AG04449 (cell line): ENCODE data around the gene HAUS7.

Experiments
- CTCF ChIA-PET: fragments of 350-600 bp; formaldehyde crosslinking; extraction: SDS; loops from one replicate; lab custom pipeline; 2021; ENCODE audit warnings: antibody characterized with exemption; lab: Yijun Ruan, JAX
- POLR2A ChIA-PET: fragments of 400-600, 350-600 bp; formaldehyde crosslinking; extraction: SDS; loops from one replicate; lab custom pipeline; 2020; ENCODE audit warnings: antibody characterized with exemption, inconsistent platforms; lab: Yijun Ruan, JAX
- DNase-seq: peaks from one replicate; pipeline ENCODE4 v3.0.0-alpha.2; 2010; ENCODE audit warnings: low read depth, low spot score
- H3K4me3 ChIP-seq: 2 replicates; pipeline ENCODE4 v1.5.1; 2011; ENCODE audit warnings: low read depth, mild to moderate bottlenecking, control low read depth, low read length
- TF ChIP-seq, protein P1 (sequence below): IDR thresholded peaks from one replicate; pipeline ENCODE4 v1.5.1; 2011; ENCODE audit warnings: mild to moderate bottlenecking, moderate library complexity, low read length, control low read depth, inconsistent platforms; ENCODE audit not compliant: insufficient read depth; ENCODE audit errors: missing control alignments

HAUS7 gene

DNA sequence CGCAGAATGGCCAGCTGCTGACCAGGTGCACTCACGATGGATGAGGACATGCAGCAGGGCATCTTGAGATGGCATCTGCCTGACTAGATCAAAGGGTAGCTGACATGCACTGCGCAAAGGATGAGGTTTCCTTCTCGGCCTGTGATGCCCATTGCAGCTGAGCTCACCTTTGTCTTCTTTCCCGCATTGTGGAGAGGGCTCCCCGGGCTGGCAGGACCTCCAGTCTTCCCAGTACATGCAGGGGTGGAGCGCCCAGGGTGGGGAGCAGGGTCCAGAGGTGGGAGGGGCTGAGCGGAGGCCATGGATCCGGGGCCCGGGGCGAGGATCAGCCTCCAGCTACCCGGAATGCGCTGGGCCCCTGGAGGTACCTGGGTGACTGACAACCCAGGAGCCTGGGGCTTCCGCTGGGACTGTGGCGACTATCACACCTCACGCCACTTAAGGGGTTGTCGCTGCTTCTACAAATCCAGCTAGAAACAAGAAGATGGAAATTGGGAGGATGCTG, 36.5 kb downstream of the HAUS7 start:
- no peak for DNase-seq
- H3K4me3 ChIP-seq, result no peak overlapping the region
- CTCF ChIA-PET, result no interaction called here
- POLR2A ChIA-PET, result no interaction called here
- TF ChIP-seq, protein P1, sequence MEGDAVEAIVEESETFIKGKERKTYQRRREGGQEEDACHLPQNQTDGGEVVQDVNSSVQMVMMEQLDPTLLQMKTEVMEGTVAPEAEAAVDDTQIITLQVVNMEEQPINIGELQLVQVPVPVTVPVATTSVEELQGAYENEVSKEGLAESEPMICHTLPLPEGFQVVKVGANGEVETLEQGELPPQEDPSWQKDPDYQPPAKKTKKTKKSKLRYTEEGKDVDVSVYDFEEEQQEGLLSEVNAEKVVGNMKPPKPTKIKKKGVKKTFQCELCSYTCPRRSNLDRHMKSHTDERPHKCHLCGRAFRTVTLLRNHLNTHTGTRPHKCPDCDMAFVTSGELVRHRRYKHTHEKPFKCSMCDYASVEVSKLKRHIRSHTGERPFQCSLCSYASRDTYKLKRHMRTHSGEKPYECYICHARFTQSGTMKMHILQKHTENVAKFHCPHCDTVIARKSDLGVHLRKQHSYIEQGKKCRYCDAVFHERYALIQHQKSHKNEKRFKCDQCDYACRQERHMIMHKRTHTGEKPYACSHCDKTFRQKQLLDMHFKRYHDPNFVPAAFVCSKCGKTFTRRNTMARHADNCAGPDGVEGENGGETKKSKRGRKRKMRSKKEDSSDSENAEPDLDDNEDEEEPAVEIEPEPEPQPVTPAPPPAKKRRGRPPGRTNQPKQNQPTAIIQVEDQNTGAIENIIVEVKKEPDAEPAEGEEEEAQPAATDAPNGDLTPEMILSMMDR, result no peak

- no peak for DNase-seq
- ChIA-PET CTCF (no interaction called here), POLR2A (no interaction called here)
- TF ChIP-seq, protein P1, result no peak
- no peak overlapping the region for H3K4me3 ChIP-seq
These were observed 37.2 kb downstream of the HAUS7 start for GRCh38 chrX:153433161-153433680.

- DNase-seq, result no peak
- TF ChIP-seq, protein P1, result no peak
- CTCF ChIA-PET, result no interaction called here
- no peak overlapping the region for H3K4me3 ChIP-seq
- POLR2A ChIA-PET, result no interaction called here
These were observed 39.6 kb downstream of the HAUS7 start for GRCh38 chrX:153430796-153431195.

DNA sequence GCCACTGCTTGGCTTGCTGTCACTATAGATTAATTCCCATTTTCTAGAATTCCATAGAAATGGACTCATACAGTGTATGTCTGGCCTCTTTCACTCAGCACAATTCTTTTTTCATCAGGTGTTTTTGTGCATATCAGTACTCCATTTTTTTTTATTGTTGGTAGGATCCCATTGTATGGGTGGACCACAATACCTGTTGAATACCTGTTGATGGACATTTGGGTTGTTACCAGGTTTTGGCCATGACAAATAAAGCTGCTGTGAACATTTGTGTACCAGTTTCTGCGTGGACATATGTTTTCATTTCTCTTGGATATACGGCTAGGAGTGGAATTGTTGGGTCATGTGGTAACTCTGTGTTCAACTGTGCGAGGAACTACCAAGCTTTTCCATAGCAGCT, 44.2 kb downstream of the HAUS7 start:
- CTCF ChIA-PET, result interaction anchor here (1.5 kb wide), 1 partner anchor 13 kb away, joined by 5 read pairs; no protein-coding TSS in a partner anchor
- no peak overlapping the region for H3K4me3 ChIP-seq
- TF ChIP-seq, protein P1, result no peak
- POLR2A ChIA-PET, result no interaction called here
- DNase-seq, result no peak

DNA sequence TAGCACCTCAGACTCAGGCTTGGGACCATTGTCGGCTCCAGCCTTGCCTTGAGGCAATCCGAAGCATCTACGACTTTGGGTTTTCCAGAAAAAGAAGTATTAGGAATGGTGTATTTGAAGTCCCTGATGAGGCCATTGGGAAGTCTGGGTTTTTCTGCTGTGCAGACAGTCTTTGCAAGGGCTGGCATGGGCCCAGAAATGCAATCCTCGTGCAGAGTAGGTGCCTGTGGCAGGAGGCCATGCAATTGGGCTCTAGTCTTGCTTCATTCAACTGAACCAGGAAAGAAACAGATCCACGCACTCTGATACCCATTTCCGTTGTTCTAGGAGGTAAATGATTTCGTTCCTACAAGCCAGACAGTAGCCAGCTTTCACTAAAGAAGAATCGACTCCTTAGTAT, 46.7 kb downstream of the HAUS7 start:
- no peak for DNase-seq
- no peak overlapping the region for H3K4me3 ChIP-seq
- CTCF ChIA-PET, result interaction anchor here (0.8 kb wide), 1 partner anchor 14 kb away, joined by 3 read pairs; no protein-coding TSS in a partner anchor
- TF ChIP-seq, protein P1, result no peak
- POLR2A ChIA-PET, result no interaction called here

GRCh38 chrX:153421856-153422255, 48.5 kb downstream of the HAUS7 start:
- no peak overlapping the region for H3K4me3 ChIP-seq
- TF ChIP-seq, protein P1, result no peak
- ChIA-PET POLR2A (no interaction called here), CTCF (no interaction called here)
- DNase-seq, result no peak
